Activated CD4-positive, alpha-beta T cell treated with anti-CD3 and anti-CD28 coated beads, Interleukin-2, Interleukin-4, amounts not matched to agents 100 ng/mL and 50 ng/mL, durations not matched to agents 16 hours and 8 hours (primary cell): Measurements from ENCODE around the gene OR8B3.
"Not testable (repeated sequence)": the region's sequence is repeated elsewhere in the genome, so short reads cannot be mapped to it uniquely, and the experiment has no call there.

Experiments used
- DNase-seq: peaks from one replicate; pipeline ENCODE4 v3.0.0-alpha.2; 2020; ENCODE audit warnings: low spot score

OR8B3 gene, protein sequence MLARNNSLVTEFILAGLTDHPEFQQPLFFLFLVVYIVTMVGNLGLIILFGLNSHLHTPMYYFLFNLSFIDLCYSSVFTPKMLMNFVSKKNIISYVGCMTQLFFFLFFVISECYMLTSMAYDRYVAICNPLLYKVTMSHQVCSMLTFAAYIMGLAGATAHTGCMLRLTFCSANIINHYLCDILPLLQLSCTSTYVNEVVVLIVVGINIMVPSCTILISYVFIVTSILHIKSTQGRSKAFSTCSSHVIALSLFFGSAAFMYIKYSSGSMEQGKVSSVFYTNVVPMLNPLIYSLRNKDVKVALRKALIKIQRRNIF

DNA sequence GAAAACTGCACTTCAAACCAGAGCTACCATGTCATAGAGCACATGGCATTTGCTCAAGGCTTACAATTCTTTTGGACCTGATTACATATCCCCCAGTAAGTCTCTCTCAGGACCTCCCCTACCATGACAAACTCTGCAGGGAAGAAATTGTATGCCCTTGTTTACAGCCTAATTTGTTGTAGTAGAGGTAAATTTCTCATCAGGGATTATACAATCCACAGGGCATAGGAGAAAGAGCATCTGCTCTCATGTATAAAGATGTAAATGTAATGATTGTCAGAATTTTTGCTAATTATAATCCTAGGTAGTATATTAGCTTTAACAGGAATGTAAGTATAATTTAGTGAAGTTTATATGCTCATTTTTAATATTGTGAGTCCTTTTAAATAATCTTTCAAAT, at the start of gene OR8B3:
Gene OR8B3, minus strand, starts transcription at position 101 of the 400 bp plus-strand sequence. CDS start 1,673 bp downstream, outside the sequence.
- DNase-seq: no peak

DNA sequence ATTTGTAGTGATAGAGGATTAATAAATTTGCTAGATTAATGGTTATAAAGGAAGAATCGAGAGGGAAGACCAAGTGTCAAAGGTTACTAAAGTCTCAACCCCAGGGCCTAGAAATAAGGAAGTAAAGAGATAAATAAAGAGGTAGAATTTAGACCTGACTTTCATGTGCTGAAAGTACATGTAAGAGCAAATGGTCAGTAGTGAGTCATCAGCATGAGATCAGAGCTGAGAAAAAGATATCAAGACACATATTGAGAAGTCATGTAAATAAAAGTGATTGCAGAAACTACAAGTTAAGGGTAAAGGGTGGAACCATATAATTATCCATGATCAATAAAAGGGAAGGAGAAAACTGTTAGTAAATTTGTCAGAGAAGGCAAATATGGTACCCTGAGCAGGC, 48.1 kb upstream of the OR8B3 start:
- DNase-seq: no peak

DNA sequence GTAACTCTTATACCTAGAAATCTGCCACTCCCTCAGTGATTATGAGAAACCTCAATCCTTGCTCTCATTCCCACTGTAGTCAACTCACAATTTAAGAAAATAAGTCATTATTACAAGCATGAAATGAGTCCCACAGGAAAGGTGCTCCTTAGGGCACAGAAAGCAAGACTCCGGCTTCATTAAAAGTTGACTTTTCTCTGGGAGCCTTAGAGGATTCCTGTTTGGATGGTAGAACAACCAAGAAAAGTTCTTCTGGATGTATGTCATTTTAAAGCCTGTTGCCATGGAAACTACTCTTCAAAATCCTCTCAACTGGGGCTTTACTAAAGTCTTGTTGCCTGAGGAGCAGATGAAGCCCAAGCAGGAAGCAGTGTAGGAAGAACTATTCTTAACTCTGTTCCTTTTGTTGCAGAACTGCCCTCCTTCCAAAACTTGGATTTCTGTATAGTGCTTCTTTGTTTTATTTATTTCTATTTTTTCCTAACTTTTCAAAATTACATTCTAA, 46.9 kb upstream of the OR8B3 start, which contains the start of gene OR8B8:
Gene OR8B8, minus strand, starts transcription at position 51 of the 505 bp plus-strand sequence. CDS start 4,611 bp downstream, outside the sequence.
- no peak for DNase-seq

DNA sequence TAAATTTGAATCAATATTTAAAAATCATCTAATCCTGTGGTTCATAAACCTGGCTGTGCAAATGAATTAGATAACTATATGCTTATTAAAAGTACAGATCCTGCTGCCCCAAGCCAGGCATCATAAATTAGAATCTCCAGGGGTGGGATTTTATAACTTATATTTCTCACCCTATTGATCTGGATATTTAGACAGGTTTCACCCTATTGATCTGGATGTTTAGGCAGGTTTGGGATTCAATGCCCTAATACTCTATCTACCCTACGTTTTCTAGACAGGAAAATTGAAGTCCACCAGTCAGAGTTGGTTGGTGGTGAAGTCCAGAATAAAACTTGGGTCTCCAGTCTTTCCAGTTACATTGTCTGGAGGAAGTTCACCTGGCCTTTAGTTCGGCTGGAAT, 44.0 kb upstream of the OR8B3 start:
- no peak for DNase-seq

DNA sequence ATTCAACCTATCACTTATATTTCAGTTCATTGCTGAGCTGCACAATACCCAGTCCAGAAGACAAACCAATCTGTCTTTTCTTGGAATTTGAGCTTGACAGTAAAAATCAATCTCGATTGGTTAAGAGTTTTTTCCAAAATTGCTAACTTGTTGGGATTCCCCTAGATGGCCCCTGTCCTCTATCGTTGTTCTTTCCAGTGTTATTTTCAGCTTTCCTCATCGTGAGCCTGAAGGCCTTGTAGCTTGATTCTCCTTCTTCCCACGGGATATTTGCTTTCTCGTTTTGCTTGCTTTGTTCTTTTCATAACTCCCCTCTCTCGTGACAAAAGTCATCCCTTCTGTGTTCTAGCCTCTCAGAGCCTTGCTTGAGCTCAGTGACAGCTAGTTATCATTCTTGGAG, 43.6 kb upstream of the OR8B3 start:
- no peak for DNase-seq

DNA sequence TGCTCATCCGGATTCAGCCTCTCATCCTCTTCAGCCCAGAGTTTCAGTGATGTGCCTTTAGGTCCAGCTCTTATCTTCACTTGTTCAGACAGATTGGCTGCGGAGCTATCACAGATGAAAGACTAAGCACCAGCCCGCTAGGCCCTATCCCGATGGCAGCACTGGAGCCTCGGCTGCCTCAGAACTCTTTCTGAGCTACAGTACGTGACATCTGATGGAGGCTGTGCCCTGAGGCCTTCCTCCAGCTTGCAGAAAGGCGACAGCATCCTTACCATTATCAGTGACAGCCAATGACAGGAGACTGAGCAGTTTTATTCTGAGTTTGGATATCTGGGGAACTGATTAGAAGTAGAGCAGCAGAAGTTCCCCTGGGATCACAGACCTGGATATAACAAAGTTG, 42.7 kb upstream of the OR8B3 start:
- no peak for DNase-seq

DNA sequence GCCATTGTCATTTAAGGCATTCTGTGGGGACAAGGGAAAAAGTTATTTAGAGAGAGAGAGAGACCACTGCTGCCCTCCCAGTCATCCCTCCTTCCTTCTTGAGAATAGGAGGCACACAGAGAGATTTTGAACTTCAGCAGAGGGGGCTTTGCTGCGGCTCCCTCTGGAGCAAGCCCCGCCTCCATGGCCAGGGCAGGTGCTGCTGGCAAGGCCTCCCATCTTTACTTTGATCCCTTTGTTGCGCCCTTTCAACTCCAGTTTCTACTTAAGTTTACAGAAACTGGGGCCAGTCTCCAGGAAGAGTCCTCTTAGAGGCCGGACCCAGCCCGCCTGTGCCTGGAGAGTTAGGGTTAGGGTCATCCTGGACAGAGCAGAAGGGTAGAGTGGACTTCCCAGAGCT, 42.3 kb upstream of the OR8B3 start:
- no peak for DNase-seq

DNA sequence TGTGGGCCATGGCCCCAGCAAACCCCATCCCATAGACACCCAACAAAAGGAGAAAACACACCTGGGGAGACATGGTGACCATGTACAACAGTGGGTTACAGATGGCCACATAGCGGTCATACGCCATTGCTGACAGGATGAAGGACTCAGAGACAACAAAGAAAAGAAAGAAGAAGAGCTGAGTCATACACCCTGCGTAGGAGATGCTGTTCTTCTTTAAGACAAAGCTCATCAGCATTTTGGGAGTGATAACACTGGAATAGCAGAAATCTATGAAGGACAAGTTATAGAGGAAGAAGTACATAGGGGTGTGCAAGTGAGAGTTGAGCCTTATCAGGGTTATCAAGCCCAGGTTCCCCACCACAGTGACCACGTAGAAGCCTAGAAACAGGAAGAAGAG, 41.8 kb upstream of the OR8B3 start:
- no peak for DNase-seq

DNA sequence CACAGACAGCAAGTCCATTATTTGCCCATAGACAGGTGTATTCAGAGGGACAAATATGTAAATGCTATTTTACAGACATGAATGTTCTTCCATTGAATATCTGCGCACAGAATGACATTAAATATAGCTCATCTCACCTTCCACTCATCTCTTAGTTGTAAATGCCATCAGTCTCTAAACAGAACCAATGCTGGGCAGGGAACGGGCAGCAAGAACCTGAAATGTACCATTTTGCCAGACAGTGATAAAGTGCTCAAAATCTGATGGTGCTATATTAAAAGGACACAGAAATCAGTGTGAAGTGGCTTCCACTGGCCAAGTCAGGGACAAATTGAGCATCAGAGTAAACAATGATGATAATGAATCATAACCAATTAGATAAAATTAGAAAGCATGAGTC, 35.9 kb upstream of the OR8B3 start:
- no peak for DNase-seq

DNA sequence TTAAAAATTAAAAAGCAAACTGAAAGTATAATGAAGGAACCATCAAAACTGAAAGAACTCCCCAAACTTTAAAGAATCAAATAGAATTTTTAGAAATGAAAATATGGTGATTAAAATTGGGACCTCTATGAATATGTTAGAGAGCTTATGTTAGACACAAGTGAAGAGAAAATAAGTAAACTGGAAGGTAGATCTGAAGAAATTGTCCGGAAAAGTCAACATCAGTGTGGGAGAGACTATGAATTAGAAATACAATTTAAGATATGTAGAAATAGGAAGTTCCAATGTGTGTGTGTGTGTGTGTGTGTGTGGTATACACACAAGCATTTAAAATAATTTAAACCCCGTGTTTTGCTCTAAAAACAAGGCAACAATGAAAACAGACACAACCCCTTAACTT, 30.8 kb upstream of the OR8B3 start:
- no peak for DNase-seq

DNA sequence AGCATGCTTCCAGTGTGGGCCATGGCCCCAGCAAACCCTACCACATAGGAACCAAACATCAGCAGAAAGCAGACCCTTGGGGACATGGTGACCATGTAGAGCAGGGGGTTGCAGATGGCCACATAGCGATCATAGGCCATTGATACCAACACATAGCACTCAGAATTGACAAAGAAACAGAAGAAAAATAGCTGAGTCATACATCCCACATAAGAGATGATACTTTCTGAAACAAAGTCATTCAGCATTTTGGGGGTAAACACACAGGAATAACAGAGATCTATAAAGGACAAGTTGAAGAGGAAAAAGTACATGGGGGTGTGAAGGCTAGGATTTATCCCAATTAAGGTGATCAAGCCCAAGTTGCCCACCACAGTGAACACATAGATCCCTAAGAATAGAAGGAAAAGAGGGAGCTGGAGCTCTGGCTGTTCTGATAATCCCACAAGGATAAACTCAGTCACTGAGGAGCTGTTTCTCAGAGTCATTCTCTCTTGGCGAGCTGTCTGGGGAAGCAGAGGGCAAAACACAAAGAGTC, 25.6 kb upstream of the OR8B3 start, which contains the start of gene OR8B4:
Gene OR8B4, minus strand, starts transcription at position 488 of the 538 bp plus-strand sequence. Its CDS starts 0 bp downstream, at position 488.
- no peak for DNase-seq

DNA sequence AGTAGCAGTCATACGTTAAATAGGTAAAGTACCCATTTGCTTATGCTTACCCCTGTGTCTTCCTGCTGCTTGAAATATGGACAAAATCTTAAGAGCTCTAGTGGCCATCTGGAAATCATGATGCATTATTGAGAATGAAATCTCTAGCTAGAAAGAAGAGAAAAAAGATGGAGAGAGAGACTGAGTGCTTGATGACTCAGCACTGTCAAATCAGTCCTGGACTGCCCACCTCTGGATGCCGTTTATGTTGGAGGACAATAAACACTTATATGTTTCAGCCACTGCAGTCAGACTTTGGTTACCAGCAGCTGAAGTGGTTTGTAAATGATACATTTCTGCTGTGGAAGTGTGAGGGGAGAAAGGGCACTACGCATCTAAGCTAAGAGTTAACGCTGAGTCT, 22.2 kb upstream of the OR8B3 start:
- DNase-seq: no peak

DNA sequence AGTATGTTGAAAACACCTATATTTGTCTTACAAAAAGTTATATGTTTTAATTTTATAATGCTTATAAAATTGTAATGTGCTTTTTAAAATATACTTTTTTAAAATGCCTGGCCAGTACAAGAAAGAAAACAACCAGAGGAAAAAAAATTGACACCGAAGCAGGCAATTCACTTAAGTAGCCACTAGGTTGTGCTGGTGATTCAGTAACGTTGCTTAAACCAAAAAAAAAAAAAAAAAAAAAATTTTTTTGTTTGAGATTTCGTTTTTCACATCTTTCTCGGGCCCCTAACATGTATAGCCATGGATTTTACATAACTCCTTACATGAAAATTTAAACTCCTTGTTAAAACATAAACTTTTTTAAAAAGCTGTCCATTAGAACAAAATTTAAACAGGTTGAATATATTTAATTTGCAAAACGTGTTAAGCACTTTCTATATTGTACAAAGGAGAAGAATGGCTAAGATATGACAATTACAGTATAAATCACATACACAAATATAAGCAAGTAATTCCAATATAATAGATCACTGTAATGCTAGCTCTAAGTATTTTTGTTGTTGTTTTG, 16.6 kb upstream of the OR8B3 start:
- DNase-seq: peak; percentile 4

DNA sequence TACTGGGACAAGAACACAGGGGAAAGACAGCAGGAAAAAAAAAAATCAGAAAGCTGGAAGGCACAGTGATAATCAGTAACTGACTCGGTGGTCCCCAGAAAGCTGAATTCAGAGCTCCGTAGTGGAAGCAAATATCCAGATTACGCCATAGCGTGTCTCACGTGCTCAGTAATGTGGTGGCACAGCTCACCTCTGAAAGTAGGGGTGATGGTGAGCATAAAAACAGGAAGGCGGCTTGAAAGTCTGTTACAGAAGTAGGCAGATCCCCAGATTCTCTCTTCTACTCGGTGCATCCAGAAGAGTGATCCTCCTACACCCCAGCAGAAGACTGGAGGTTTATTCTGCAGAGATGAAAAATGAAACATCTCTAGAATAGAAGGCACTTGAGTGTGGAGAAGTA, 11.1 kb upstream of the OR8B3 start:
- no peak for DNase-seq

DNA sequence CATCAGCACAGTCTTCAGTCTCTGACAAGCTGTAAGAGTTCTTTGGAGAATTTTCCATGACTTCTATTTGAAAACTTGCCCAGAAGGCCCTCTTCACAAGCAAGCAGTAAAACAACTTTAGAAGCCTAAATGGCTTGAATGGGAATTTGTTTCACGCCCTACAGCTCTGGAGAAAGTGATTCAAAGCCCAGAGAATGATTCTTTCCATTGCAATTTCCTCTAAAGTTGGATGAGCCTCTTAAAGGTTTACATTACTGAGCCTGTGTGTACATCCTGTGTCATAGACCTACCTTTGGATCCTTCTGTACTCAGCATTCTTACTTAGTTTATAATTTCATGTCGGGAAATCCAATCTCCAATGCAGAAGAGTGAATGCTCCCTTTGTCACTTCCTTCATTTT, 6.8 kb upstream of the OR8B3 start:
- no peak for DNase-seq

DNA sequence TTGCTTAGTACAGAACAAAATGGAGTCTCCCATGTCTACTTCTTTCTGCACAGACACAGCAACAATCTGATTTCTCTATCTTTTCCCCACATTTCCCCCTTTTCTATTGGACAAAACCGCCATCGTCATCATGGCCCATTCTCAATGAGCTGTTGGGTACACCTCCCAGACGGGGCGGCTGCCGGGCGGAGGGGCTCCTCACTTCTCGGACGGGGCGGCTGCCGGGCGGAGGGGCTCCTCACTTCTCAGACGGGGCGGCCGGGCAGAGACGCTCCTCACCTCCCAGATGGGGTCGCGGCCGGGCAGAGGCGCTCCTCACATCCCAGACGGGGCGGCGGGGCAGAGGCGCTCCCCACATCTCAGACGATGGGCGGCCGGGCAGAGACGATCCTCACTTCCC, 4.4 kb upstream of the OR8B3 start:
- DNase-seq: not testable (repeated sequence)

DNA sequence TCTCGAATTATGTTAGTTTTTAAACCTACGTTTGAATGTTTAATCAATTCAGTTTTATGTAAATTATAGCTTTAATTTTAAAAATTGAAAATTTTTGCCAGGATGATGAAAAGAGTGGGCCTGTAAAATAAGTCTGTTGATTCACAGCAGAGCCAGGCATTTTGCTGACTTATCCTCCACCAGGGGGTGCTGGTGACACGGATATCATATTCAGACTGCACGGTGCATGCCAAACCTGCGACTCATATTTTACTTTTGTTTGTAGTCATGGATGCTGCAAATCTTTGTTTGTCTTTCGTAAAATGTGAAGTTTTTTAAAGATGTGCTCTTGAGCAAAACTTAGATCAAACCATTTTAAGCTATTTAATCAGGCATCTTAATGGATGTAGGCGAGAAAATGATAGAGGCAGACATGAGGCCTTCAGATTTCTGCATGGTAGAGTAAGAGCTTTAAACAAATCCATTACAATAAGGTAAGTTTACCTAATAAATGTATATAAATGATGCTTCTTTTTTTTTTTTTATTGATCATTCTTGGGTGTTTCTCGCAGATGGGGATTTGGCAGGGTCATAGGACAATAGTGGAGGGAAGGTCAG, 3.6 kb upstream of the OR8B3 start:
- peak; percentile 81 for DNase-seq

DNA sequence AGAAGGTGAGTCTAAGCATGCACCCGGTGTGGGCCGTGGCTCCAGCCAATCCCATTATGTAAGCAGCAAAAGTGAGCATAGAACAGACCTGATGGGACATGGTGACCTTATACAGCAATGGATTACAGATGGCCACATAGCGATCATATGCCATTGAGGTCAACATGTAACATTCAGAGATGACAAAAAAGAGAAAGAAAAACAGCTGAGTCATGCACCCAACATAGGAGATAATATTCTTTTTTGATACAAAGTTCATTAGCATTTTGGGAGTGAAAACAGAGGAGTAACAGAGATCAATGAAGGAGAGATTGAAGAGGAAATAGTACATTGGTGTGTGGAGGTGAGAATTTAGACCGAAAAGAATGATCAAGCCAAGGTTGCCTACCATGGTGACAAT, 2.0 kb downstream of the OR8B3 start:
- DNase-seq: not testable (repeated sequence)

DNA sequence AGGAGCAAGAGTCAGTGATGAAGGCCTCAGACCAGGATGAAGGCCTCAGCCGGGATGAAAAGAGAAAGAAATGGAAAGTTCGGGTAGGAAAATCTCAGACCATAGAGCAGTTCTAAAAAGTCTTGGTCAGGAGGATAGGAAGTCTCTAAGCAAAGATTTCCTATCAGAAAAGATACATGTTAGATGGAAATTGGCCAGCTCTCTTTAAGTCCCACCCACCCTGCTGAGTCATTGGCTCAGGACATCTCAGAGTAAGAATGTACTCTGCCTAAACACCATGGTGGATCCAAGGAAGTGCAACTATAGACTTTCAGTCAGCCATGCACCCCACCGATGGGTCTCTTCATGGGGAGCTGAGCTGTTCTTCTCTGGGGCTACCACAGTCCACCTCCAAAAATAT, 4.4 kb downstream of the OR8B3 start:
- no peak for DNase-seq

DNA sequence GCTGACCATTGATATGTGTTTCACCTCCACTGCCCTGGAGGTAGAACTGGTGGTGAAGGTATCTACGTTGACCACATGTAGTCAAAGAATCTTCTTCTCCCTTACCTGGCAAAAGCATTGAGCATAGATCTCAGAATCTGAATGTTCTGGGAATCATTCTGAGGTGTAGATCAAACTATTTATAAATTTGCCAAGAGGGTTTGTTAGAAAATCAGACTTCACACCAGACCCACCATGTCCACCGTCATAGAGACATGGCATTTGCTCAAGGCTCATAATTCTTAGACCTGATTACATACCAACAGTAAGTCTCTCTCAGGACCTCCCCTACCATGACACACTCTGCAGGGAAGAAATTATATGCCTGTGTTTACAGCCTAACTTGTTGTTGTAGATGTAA, 14.4 kb downstream of the OR8B3 start, which contains the start of gene OR8B2:
Gene OR8B2, minus strand, starts transcription at position 101 of the 400 bp plus-strand sequence. CDS start 1,156 bp downstream, outside the sequence.
- no peak for DNase-seq

DNA sequence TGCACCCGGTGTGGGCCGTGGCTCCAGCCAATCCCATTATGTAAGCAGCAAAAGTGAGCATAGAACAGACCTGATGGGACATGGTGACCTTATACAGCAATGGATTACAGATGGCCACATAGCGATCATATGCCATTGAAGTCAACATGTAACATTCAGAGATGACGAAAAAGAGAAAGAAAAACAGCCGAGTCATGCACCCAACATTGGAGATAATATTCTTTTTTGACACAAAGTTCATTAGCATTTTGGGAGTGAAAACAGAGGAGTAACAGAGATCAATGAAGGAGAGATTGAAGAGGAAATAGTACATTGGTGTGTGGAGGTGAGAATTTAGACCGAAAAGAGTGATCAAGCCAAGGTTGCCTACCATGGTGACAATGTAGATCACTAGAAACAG, 16.0 kb downstream of the OR8B3 start:
- not testable (repeated sequence) for DNase-seq

DNA sequence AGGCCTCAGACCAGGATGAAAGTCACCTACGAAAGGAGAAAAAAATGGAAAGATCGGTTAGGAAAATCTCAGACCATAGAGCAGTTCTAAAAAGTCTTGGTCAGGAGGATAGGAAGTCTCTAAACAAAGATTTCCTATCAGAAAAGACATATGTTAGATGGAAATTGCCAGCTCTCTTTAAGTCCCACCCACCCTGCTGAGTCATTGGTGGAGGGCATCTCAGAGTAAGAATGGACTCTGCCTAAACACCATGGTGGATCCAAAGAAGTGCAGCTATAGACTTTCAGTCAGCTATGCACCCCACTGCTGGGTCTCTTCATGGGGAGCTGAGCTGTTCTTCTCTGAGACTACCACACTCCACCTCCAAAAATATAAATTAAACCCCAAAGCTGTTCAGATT, 18.2 kb downstream of the OR8B3 start:
- no peak for DNase-seq

DNA sequence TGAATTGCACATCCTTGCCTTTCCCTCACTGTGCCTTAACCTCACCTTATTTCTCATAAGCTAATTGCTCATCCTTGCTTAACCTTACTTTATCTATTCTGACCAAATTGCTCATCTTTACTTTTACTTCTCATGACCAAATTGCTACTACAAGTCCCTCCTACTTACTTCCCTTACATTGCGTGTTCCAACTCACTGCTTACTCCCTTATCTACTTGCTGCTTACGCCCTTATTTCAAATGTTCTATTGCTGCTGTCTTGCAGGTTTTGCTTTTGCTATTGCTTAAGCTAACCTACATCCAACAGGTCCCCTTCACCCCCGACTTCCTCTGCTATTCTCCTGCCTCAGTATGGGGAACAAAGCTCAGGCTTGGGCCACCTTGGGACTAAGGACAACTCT, 22.5 kb downstream of the OR8B3 start:
- no peak for DNase-seq
